HG03520 (cell line): ENCODE measurements around the gene SUPT3H.
"Not testable (repeated sequence)": the region's sequence is repeated elsewhere in the genome, so short reads cannot be mapped to it uniquely, and the experiment has no call there.

Source experiments
- ATAC-seq: cut with Tn5 transposase; IDR thresholded peaks from one replicate; pipeline ENCODE4 v1.9.1; 2021; ENCODE audit warnings: mild to moderate bottlenecking, moderate library complexity; ENCODE audit not compliant: unreplicated experiment

The SUPT3H gene

GRCh38 chr6:44920952-44921491 lies 456.7 kb downstream of the SUPT3H start:
- no peak for ATAC-seq

DNA sequence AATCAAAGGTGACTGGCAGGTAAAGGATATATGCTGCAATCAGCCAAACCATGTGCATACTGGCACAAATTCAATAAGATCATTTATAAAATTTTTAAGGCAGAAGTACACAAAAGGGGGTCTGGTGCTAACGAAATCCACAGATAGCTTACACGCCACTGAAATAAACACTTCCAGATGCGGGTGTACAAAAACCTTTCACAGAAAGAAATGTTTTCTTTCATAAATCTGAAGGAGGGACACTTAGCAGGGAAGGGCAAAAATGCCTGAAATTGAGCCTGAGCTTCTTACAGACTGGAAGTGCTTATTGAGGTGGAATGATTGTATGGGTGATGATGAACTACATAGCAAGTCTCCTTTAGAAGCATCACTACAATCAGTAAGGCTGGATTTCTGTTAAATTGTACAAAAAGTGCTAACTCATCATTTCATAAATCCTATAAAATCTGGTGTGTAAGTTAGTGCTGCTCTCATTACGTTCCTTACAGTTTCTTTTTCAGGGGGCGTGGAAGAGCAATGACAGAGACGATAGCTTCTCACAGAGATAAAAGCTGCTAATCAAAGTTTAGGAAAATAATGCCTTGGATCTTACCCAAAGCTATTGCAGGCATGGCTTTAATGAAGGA lies 458.9 kb downstream of the SUPT3H start:
- ATAC-seq, result no peak

GRCh38 chr6:44917430-44917829 lies 460.3 kb downstream of the SUPT3H start:
- ATAC-seq, result no peak

GRCh38 chr6:44915111-44915510 lies 462.6 kb downstream of the SUPT3H start:
- ATAC-seq, result no peak

- ATAC-seq, result no peak
Measured at GRCh38 chr6:44914141-44914540, 463.6 kb downstream of the SUPT3H start.

GRCh38 chr6:44906761-44907160 lies 471.0 kb downstream of the SUPT3H start:
- ATAC-seq, result no peak

DNA sequence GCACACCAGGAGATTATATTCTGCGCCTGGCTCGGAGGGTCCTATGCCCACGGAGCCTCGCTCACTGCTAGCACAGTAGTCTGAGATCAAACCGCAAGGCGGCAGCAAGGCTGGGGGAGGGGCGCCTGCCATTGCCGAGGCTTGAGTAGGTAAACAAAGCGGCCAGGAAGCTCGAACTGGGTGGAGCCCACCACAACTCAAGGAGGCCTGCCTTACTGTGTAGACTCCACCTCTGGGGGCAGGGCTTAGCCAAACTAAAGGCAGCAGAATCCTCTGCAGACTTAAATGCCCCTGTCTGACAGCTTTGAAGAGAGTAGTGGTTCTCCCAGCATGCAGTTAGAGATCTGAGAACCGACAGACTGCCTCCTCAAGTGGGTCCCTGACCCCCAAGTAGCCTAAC lies 477.4 kb downstream of the SUPT3H start:
- not testable (repeated sequence) for ATAC-seq

- ATAC-seq, result no peak
Measured at GRCh38 chr6:44898296-44898930, 479.3 kb downstream of the SUPT3H start.

- no peak for ATAC-seq
Measured at GRCh38 chr6:44897316-44897715, 480.4 kb downstream of the SUPT3H start.

GRCh38 chr6:44896701-44897100 lies 481.0 kb downstream of the SUPT3H start:
- no peak for ATAC-seq

- ATAC-seq, result no peak
Measured at GRCh38 chr6:44892579-44892978, 485.2 kb downstream of the SUPT3H start.

- not testable (repeated sequence) for ATAC-seq
Measured at GRCh38 chr6:44879071-44879470, 498.7 kb downstream of the SUPT3H start.

- not testable (repeated sequence) for ATAC-seq
Measured at GRCh38 chr6:44876638-44877037, 501.1 kb downstream of the SUPT3H start.

DNA sequence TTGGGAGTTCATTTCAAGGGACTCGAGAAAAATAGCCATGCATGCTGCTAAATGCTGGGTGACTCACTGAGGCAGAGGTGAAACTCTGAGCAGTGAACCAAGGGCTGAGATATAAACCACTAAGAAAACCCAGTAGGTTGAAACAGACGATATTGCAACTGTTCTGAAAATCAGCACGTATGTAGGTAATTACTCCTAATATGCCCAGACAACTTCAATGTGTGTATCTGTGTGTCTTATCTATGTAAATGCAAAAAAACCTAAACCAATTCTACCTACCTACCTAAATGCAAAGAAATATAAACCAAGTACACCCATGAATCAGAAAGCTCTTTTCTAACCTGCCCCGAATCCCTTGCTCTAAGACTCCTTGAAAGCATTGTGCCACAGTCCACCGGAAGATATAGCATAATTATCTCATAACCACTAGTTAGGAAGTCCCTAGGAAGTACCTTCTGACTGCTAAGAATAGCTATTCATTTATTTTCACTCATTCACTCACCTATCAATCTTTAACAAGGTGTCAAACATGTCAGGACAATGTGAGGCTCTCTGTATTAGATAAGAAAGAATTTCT lies 508.3 kb downstream of the SUPT3H start:
- peak; percentile 75 for ATAC-seq

DNA sequence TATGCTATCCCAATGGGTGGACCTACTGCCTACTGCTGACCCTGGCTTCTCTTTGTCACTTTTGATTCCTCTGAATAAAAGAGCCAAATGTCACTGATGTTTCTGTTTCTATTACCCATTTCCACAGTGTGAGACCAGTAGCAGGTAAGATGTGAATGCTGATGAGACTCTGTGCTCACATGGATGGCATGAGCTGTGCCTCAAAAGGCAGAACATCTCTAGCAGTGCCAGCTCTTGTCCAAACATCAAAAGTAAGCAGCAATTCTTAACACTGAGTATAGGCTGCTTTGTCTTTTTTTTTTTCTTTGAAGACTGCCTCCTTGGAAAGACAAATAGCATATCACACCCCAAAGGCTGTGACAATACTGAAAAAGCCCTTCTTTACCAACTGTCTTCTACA lies 508.8 kb downstream of the SUPT3H start:
- peak; percentile 20 for ATAC-seq

GRCh38 chr6:44868335-44868668 lies 509.4 kb downstream of the SUPT3H start:
- peak; percentile 42 for ATAC-seq

- ATAC-seq, result peak; percentile 63
Measured at GRCh38 chr6:44867571-44868334, 510.0 kb downstream of the SUPT3H start.

GRCh38 chr6:44865184-44865583 lies 512.5 kb downstream of the SUPT3H start:
- not testable (repeated sequence) for ATAC-seq

DNA sequence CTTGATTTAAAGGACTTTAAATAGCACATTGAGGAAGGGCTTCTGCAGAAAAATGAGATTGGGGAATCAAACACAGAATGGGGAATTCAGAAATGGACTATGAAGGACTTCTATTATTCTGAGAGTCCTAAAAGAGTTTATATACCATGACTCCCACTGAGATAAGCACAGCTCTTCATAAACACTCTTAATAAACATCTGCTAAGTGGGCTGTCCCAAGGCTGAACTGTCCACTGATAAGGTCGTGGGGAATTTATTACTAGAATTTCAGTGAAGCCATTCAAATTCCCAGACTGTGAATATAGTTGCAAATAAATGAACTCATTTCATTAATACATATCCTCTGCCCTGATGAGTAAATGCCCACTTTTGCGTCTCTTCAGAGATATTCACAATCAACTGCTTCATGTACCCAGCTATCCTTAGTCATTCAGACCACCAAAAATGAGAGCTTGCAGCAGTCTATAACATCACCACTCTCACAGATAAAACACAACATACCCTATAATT lies 517.8 kb downstream of the SUPT3H start:
- ATAC-seq, result no peak

GRCh38 chr6:44858998-44859397 lies 518.7 kb downstream of the SUPT3H start:
- no peak for ATAC-seq

GRCh38 chr6:44856479-44856878 lies 521.3 kb downstream of the SUPT3H start:
- no peak for ATAC-seq
